VCaP (cell line): ENCODE results near the gene SRCIN1.

Experiments
- H3K27ac ChIP-seq: fragments of 450-650 bp; 2 replicates; pipeline ENCODE4 v1.5.1; 2017
- TF ChIP-seq, protein P1 (sequence below): fragments of 450-650 bp; conservative IDR thresholded peaks from 2 replicates; pipeline ENCODE4 v1.5.1; 2017; ENCODE audit warnings: mild to moderate bottlenecking, moderate library complexity

The SRCIN1 gene

DNA sequence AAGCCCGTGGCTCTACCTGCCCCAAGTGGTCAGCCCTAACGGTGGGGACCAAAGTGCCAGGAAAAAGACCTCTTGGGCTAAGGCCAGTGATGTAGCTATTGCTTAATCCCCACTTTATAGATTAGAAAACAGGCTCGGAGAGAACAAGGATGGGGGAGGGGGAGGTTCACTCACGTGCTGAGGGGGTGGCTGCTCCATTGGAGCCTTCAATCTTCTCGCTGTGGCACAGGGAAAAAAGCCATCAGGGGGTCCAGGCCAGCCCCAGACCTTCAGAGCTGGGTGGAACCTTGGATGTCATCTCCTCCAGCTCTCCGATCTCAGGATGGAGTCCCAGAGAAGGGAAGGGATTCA, 45.9 kb downstream of the SRCIN1 start:
- no peak overlapping the region for H3K27ac ChIP-seq
- TF ChIP-seq, protein P1, sequence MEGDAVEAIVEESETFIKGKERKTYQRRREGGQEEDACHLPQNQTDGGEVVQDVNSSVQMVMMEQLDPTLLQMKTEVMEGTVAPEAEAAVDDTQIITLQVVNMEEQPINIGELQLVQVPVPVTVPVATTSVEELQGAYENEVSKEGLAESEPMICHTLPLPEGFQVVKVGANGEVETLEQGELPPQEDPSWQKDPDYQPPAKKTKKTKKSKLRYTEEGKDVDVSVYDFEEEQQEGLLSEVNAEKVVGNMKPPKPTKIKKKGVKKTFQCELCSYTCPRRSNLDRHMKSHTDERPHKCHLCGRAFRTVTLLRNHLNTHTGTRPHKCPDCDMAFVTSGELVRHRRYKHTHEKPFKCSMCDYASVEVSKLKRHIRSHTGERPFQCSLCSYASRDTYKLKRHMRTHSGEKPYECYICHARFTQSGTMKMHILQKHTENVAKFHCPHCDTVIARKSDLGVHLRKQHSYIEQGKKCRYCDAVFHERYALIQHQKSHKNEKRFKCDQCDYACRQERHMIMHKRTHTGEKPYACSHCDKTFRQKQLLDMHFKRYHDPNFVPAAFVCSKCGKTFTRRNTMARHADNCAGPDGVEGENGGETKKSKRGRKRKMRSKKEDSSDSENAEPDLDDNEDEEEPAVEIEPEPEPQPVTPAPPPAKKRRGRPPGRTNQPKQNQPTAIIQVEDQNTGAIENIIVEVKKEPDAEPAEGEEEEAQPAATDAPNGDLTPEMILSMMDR: no peak

DNA sequence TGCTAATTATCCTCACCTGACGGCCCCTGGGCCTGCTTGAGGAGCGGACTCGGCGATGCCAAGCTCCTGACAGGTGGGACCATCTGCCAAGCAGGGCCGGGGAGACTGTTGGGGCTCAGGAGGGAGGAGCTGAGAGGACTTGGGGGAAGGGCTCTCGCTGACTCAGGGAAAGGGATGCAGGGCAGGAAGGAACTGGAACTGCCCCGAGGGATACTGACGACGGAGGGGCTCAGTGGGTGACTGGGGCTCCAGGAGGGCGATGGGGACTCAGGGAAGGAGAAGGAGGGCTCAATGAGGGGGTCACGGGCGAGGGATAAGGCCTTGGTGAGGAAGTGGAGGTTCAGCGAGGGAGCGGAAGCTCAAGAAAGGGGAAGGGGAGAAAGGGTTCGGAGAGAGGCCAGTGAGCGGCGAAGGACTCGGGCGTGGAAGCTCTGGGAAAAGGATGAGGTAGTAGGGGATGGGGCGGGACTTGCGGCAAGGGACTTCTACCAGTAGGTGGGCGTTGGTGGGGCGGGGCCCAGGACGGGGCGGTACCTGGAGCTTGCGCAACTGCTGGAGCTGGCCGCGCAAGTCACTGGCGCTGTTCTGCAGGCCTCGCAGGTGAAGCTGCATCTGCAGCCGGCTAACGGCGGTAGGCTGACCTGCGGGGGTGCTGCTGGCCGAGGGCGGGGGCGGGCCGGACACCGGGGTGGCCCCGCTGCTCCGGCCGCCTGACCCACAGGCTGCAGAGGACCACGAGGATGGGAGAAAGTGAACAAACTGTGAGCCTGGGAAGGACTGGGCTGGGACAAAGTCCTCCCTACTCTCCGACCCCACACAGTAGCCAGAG, 46.5 kb downstream of the SRCIN1 start:
- no peak overlapping the region for H3K27ac ChIP-seq
- TF ChIP-seq, protein P1: no peak

DNA sequence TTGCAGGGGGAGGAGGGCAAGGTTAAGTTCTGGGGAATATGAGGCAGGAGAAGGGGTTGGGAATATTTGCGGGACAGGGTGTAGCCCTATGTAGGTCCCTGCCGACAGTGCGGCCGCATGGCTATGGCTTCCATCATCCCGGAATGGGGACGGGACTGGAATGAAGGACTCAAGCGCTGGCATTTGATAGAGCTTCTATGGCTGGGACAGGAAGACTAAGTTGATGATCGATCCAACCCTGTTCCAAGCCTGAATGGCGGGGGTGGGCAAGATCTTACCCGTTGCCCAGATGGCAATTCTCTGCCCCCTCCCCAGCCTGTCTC, 47.1 kb downstream of the SRCIN1 start:
- peak overlapping the region; percentile 64 for H3K27ac ChIP-seq
- TF ChIP-seq, protein P1: no peak

DNA sequence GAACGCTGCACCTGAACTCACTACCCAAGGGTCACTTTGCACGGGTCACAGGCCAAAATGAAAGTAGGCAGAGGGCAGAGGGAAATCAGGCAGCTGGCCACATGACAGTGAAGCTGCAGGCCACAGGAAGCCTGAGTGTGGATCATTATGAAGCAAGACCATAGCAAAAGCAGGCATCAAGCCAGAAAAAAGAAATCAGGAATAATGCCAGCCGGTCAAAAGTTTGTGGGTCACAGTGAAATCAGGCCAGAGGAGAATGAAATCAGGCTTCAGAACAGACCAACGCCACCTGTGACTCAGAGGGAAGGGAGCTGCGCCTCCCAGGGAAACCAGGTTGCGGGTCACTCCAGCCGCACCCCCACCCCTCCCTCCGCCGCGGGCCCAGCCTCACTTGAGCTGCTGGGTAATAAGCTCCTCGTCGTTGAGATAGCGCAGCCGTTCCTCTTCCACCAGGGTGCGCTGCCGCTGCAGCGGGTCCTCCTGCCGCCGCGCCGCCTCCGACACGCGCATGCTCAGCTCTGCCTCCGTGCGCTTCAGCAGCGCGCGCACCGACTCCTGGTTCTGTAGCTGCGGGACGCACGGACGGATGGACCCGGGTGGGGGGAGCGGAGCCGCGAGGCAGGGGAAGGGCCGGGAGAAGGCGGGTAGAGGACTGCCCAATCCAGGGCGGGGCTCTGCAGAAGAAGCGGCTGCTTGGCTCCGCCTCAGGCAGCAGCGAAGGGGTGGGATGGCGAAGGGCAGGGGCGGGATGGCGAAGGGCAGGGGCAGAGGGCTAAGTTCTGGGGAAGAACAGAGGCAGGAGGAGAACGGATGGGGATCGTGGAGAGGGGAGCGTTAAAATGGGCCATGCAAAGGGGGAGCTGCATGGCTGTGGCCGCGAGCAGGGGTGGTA, 47.7 kb downstream of the SRCIN1 start:
- H3K27ac ChIP-seq: peak overlapping the region; percentile 64

DNA sequence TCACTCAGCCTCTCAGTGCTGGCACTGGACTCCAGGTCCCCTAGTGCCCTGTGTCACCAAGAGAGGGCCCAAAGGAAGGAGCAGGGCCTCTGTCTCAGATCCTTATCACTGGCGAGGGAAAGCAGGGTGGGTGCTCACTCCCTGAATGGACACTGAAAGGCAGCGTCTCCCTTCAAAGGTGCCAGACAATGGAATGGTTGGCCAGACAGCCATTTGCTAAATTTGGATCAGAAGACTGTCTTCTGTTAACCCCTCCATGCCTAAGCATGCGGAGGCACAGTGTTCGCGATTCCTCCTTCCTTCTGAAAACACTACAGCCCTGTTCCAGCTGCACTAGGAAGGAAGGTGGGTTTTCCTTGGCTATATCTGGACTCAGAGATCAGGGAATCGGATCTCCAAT, 48.4 kb downstream of the SRCIN1 start:
- H3K27ac ChIP-seq: peak overlapping the region; percentile 64
- TF ChIP-seq, protein P1: no peak

More for the DNA sequence above, 47.7 kb downstream of the SRCIN1 start:
- TF ChIP-seq, protein P1: peak; percentile 100

DNA sequence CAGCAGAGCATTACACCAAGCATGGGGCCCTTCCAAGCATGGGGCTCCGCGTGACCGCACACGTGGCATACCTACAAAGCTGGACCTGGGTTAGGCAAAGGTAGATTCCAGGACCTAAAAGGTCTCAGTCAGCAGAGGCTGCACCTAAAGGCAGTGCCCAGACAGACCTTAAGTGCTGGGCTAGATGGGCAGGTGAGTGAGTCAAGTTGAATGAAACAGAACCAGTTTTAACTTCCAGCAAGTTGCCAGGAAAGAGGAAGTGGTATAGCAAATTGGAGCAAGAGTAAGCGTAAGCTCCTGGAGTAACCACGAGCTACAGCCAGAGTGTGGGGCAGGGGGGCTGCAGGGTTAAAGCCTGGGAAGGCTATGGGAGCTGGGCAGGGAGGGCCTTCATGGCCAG, 49.5 kb downstream of the SRCIN1 start:
- TF ChIP-seq, protein P1: no peak

More for the DNA sequence above, 49.5 kb downstream of the SRCIN1 start:
- no peak overlapping the region for H3K27ac ChIP-seq
